Stimulated activated naive CD8-positive, alpha-beta T cell treated with anti-CD3 and anti-CD28 coated beads, Interleukin-15, amount 100 ng/mL, for 72 hours (primary cell): ENCODE results near the gene MICAL2.

Experiments
- ATAC-seq: fragments of 150-1000 bp; cut with Tn5 transposase; 2 replicates; pipeline ENCODE4 v1.10.0; 2021; ENCODE audit warnings: mild to moderate bottlenecking, moderate library complexity
- DNase-seq, 2 donors: peaks; one replicate each; pipeline ENCODE4 v3.0.0; 2021 to 2022
- H3K27ac Mint-ChIP-seq, 2 donors: one replicate each; pipeline ENCODE4 v1.8.0; 2022; ENCODE audit warnings: mild to moderate bottlenecking in 2 of 2, mixed read lengths in 2 of 2, moderate library complexity in 2 of 2
- H3K27me3 Mint-ChIP-seq: one replicate; pipeline ENCODE4 v1.8.0; 2022; ENCODE audit warnings: mixed read lengths
- H3K4me1 Mint-ChIP-seq: one replicate; pipeline ENCODE4 v1.8.0; 2022; ENCODE audit warnings: mild to moderate bottlenecking, mixed read lengths
- H3K4me3 Mint-ChIP-seq, 2 donors: one replicate each; pipeline ENCODE4 v1.8.0; 2022; ENCODE audit warnings: mild to moderate bottlenecking in 2 of 2, mixed read lengths in 2 of 2, moderate library complexity in 1 of 2
- H3K9me3 Mint-ChIP-seq, 2 donors: one replicate each; pipeline ENCODE4 v1.8.0; 2022; ENCODE audit warnings: mixed read lengths in 2 of 2

Gene MICAL2

GRCh38 chr11:12088531-12088930 is 21.9 kb upstream of the MICAL2 start:
- peaks cover 10% of the 10 kb centered on the region for H3K27me3 Mint-ChIP-seq
- H3K4me3 Mint-ChIP-seq = no peak overlapping the region
- peaks cover 0 to 4% of the 10 kb centered on the region in 2 donors for H3K9me3 Mint-ChIP-seq
- no peak overlapping the region for H3K27ac Mint-ChIP-seq
- H3K4me1 Mint-ChIP-seq = peaks cover 69% of the 10 kb centered on the region
- DNase-seq (no peak), ATAC-seq (no peak)

GRCh38 chr11:12089041-12089440 is 21.3 kb upstream of the MICAL2 start:
- Mint-ChIP-seq H3K9me3 (peaks cover 0 to 4% of the 10 kb centered on the region in 2 donors), H3K4me3 (no peak overlapping the region), H3K27me3 (peaks cover 10% of the 10 kb centered on the region), H3K4me1 (peaks cover 64% of the 10 kb centered on the region), H3K27ac (no peak overlapping the region)
- ATAC-seq (no peak), DNase-seq (no peak)

GRCh38 chr11:12089473-12089872 is 20.9 kb upstream of the MICAL2 start:
- peaks cover 10% of the 10 kb centered on the region for H3K27me3 Mint-ChIP-seq
- ATAC-seq = no peak
- H3K4me1 Mint-ChIP-seq = peaks cover 63% of the 10 kb centered on the region
- H3K9me3 Mint-ChIP-seq = peaks cover 0 to 2% of the 10 kb centered on the region in 2 donors
- DNase-seq = no peak
- H3K27ac Mint-ChIP-seq = peak overlapping the region in 1 of 2 donors; percentile 83
- H3K4me3 Mint-ChIP-seq = peak overlapping the region in 1 of 2 donors; percentile 23

- peak overlapping the region; percentile 8 to 96 for H3K27ac Mint-ChIP-seq
- peak overlapping the region; percentile 55 to 71 for H3K4me3 Mint-ChIP-seq
- peaks cover 10% of the 10 kb centered on the region for H3K27me3 Mint-ChIP-seq
- DNase-seq = no peak
- ATAC-seq = peak; percentile 36
- H3K4me1 Mint-ChIP-seq = peaks cover 63% of the 10 kb centered on the region
- no peaks in the 10 kb centered on the region for H3K9me3 Mint-ChIP-seq
Observed at GRCh38 chr11:12090061-12090591, 20.3 kb upstream of the MICAL2 start.

- ATAC-seq = no peak
- Mint-ChIP-seq H3K27ac (no peak overlapping the region), H3K9me3 (no peaks in the 10 kb centered on the region), H3K4me3 (no peak overlapping the region), H3K4me1 (peaks cover 56% of the 10 kb centered on the region), H3K27me3 (peaks cover 10% of the 10 kb centered on the region)
- DNase-seq = no peak
Observed at GRCh38 chr11:12090761-12091258, 19.6 kb upstream of the MICAL2 start.

GRCh38 chr11:12091956-12092558 is 18.3 kb upstream of the MICAL2 start:
- Mint-ChIP-seq H3K4me3 (no peak overlapping the region), H3K27ac (peak overlapping the region in 1 of 2 donors; percentile 87), H3K9me3 (no peaks in the 10 kb centered on the region), H3K27me3 (peaks cover 11% of the 10 kb centered on the region), H3K4me1 (peaks cover 44% of the 10 kb centered on the region)
- no peak for DNase-seq
- no peak for ATAC-seq

GRCh38 chr11:12092714-12093113 is 17.7 kb upstream of the MICAL2 start:
- Mint-ChIP-seq H3K9me3 (no peaks in the 10 kb centered on the region), H3K27me3 (peaks cover 17% of the 10 kb centered on the region), H3K4me3 (no peak overlapping the region), H3K27ac (no peak overlapping the region), H3K4me1 (peaks cover 37% of the 10 kb centered on the region)
- no peak for ATAC-seq
- DNase-seq = no peak

GRCh38 chr11:12094872-12095800 is 15.3 kb upstream of the MICAL2 start:
- no peak for DNase-seq
- ATAC-seq = no peak
- no peak overlapping the region for H3K27ac Mint-ChIP-seq
- no peak overlapping the region for H3K4me3 Mint-ChIP-seq
- peaks cover 30% of the 10 kb centered on the region for H3K4me1 Mint-ChIP-seq
- peaks cover 32% of the 10 kb centered on the region for H3K27me3 Mint-ChIP-seq
- H3K9me3 Mint-ChIP-seq = no peaks in the 10 kb centered on the region

GRCh38 chr11:12097219-12097618 is 13.2 kb upstream of the MICAL2 start:
- H3K4me1 Mint-ChIP-seq = peaks cover 25% of the 10 kb centered on the region
- H3K27ac Mint-ChIP-seq = no peak overlapping the region
- no peaks in the 10 kb centered on the region for H3K9me3 Mint-ChIP-seq
- H3K27me3 Mint-ChIP-seq = peaks cover 52% of the 10 kb centered on the region
- ATAC-seq (no peak), DNase-seq (no peak)
- no peak overlapping the region for H3K4me3 Mint-ChIP-seq

- ATAC-seq (no peak), DNase-seq (no peak)
- no peak overlapping the region for H3K27ac Mint-ChIP-seq
- peaks cover 29% of the 10 kb centered on the region for H3K4me1 Mint-ChIP-seq
- no peaks in the 10 kb centered on the region for H3K9me3 Mint-ChIP-seq
- H3K4me3 Mint-ChIP-seq = no peak overlapping the region
- H3K27me3 Mint-ChIP-seq = peaks cover 42% of the 10 kb centered on the region
Observed at GRCh38 chr11:12098601-12099000, 11.8 kb upstream of the MICAL2 start.

- no peak for DNase-seq
- Mint-ChIP-seq H3K27me3 (peaks cover 43% of the 10 kb centered on the region), H3K27ac (peak overlapping the region in 1 of 2 donors; percentile 82), H3K4me3 (no peak overlapping the region), H3K9me3 (no peaks in the 10 kb centered on the region), H3K4me1 (peaks cover 34% of the 10 kb centered on the region)
- ATAC-seq = no peak
Observed at GRCh38 chr11:12099132-12099873, 11.1 kb upstream of the MICAL2 start.

- ATAC-seq (no peak), DNase-seq (no peak)
- no peak overlapping the region for H3K4me3 Mint-ChIP-seq
- peaks cover 50% of the 10 kb centered on the region for H3K27me3 Mint-ChIP-seq
- H3K9me3 Mint-ChIP-seq = no peaks in the 10 kb centered on the region
- peaks cover 39% of the 10 kb centered on the region for H3K4me1 Mint-ChIP-seq
- no peak overlapping the region for H3K27ac Mint-ChIP-seq
Observed at GRCh38 chr11:12100429-12100828, 10.0 kb upstream of the MICAL2 start.

GRCh38 chr11:12100841-12101242 is 9.5 kb upstream of the MICAL2 start:
- ATAC-seq (no peak), DNase-seq (no peak)
- Mint-ChIP-seq H3K4me1 (peaks cover 41% of the 10 kb centered on the region), H3K27ac (no peak overlapping the region), H3K27me3 (peaks cover 50% of the 10 kb centered on the region), H3K4me3 (no peak overlapping the region), H3K9me3 (no peaks in the 10 kb centered on the region)

GRCh38 chr11:12101318-12101717 is 9.1 kb upstream of the MICAL2 start:
- peak; percentile 36 for ATAC-seq
- no peak overlapping the region for H3K27ac Mint-ChIP-seq

More at GRCh38 chr11:12101318-12101717, 9.1 kb upstream of the MICAL2 start:
- no peaks in the 10 kb centered on the region for H3K9me3 Mint-ChIP-seq
- no peak for DNase-seq
- H3K4me3 Mint-ChIP-seq = no peak overlapping the region
- peaks cover 46% of the 10 kb centered on the region for H3K4me1 Mint-ChIP-seq
- peaks cover 50% of the 10 kb centered on the region for H3K27me3 Mint-ChIP-seq
